ENCODE measurements around the gene CDRT15L2. TPM values are rescaled to one million over a fixed set of nuclear protein-coding genes. Genes with fewer than 3 reads are reported as not detected.
"Not testable (repeated sequence)": the region's sequence is repeated elsewhere in the genome, so short reads cannot be mapped to it uniquely, and the experiment has no call there.

The CDRT15L2 gene
- total and polyA plus RNA-seq, 8 donors, result not detected

DNA sequence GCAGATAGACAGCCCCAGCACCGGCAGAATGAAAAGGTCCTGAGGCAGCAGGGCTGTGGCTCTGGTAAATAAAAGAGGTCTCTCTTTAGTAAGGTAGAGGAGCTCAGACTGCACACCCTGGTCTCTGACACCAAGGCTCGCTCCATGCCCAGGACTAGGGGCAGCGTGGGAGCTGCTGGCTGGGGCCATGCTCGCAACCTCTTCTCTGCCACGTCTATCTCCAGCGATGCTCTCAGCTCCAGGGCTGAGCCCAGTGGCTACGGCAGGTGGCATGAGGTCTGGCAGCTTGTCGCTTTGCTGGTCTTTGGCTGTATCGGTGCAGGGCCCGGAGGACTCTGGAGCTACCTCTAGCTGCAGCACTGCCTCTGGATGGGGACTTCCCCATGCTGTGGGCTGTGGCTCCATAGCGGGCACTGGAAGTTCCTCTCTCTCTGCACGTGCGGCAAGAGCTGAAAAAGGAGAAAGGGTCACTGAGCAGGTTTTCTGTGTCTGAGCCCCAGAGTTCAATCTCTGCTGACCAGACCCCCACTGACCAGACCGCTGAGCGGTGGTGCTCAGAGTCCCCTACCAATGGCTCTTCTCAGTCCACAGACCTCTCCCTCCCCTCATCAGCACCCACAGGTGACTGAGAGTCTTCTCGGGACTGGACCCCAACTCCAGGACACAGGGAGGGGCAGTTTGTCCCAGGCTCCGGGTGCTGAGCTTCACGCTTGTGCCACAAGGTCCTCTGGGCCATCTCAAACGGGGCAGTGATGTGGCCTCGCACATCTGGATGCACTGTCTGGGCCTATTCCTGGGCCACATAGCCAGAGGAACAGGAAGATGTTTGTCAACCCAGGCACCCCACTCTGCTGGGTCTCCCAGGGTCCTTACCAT lies 24.2 kb upstream of the CDRT15L2 start:
- H3K9me3 ChIP-seq; H3K4me3 ChIP-seq; DNase-seq; H3K27me3 ChIP-seq; H3K4me1 ChIP-seq; intact Hi-C loops (cut with DNase I; ENCODE audit: low total_unique reads); H3K36me3 ChIP-seq; H3K27ac ChIP-seq: not testable (repeated sequence)
- 78 to 95% (median 79%) methylated on average over 4 to 14 of the region's 20 CpGs for WGBS, 5 donors

DNA sequence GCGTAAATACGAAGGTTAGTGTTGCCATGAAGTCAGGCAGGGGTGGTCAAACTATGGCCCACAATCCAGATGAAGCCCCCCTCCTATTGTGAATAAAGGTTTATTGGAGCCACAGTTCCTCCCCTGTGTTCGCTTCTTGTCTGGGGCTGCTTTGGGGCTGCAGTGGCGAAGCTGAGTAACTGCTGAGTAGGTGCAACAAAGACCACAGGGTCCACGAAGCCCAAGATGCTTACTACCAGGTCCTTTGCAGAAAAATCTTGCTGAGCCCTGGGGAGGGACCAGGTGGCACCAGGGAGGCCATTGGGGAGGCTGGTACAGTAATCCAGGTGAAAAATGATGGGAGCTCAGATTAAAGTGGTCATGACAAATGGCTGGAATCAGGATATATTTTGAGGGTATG lies 21.4 kb upstream of the CDRT15L2 start:
- H3K36me3 ChIP-seq; H3K27me3 ChIP-seq; H3K4me1 ChIP-seq; H3K4me3 ChIP-seq; intact Hi-C loops (cut with DNase I; ENCODE audit: low total_unique reads); DNase-seq; H3K9me3 ChIP-seq; H3K27ac ChIP-seq: not testable (repeated sequence)
- WGBS, 5 donors, result 78 to 91% (median 85%) methylated on average over 5 of the region's 5 CpGs

DNA sequence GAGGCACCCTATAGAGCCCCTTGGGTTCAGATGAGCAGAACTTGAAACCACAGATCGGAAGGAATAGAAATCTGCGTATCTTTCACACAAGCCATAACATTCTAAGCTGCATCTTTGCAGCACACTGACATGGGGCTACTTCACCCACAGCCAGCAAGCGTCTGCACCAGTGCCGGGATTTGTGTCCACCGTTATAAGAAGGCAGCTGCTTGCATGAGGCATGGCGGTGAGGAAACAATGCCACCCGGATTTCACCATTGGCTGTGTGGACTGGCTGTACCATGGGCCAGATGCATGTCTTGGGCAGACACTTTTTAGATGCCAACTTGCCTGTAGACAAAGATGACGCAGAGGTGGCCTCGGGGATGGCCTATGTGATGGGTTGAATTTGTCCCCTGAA lies 20.5 kb upstream of the CDRT15L2 start:
- not testable (repeated sequence) for H3K36me3 ChIP-seq

GRCh38 chr17:20562587-20562986 lies 16.9 kb upstream of the CDRT15L2 start:
- no peaks in the 10 kb centered on the region for H3K9me3 ChIP-seq
- TF ChIP-seq POLR2A (IDR thresholded peaks at IDR 0.05), result no peak
- no peak for TF ChIP-seq EP300 (IDR thresholded peaks at IDR 0.05)
- no peak for TF ChIP-seq POLR2AphosphoS5 (IDR thresholded peaks at IDR 0.05)
- TF ChIP-seq, protein P1, sequence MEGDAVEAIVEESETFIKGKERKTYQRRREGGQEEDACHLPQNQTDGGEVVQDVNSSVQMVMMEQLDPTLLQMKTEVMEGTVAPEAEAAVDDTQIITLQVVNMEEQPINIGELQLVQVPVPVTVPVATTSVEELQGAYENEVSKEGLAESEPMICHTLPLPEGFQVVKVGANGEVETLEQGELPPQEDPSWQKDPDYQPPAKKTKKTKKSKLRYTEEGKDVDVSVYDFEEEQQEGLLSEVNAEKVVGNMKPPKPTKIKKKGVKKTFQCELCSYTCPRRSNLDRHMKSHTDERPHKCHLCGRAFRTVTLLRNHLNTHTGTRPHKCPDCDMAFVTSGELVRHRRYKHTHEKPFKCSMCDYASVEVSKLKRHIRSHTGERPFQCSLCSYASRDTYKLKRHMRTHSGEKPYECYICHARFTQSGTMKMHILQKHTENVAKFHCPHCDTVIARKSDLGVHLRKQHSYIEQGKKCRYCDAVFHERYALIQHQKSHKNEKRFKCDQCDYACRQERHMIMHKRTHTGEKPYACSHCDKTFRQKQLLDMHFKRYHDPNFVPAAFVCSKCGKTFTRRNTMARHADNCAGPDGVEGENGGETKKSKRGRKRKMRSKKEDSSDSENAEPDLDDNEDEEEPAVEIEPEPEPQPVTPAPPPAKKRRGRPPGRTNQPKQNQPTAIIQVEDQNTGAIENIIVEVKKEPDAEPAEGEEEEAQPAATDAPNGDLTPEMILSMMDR (IDR thresholded peaks at IDR 0.05), result no peak
- DNase-seq, result no peak
- H3K4me3 ChIP-seq, result no peak overlapping the region
- H3K4me1 ChIP-seq, result no peaks in the 10 kb centered on the region
- intact Hi-C loops (cut with DNase I; ENCODE audit: low total_unique reads), result no loop called here
- no peak overlapping the region for H3K27ac ChIP-seq
- peaks cover 0 to 10% (median 0%) of the 10 kb centered on the region in 3 donors for H3K27me3 ChIP-seq
- WGBS, 5 donors, result 79 to 94% (median 91%) methylated on average over 2 to 3 of the region's 3 CpGs
- H3K36me3 ChIP-seq, result no peaks in the 10 kb centered on the region

More for the DNA sequence above, 20.5 kb upstream of the CDRT15L2 start:
- H3K4me3 ChIP-seq; H3K4me1 ChIP-seq; H3K9me3 ChIP-seq; H3K27me3 ChIP-seq; intact Hi-C loops (cut with DNase I; ENCODE audit: low total_unique reads); H3K27ac ChIP-seq; DNase-seq: not testable (repeated sequence)
- WGBS, 5 donors, result 87 to 97% (median 89%) methylated on average over 7 to 9 of the region's 9 CpGs

DNA sequence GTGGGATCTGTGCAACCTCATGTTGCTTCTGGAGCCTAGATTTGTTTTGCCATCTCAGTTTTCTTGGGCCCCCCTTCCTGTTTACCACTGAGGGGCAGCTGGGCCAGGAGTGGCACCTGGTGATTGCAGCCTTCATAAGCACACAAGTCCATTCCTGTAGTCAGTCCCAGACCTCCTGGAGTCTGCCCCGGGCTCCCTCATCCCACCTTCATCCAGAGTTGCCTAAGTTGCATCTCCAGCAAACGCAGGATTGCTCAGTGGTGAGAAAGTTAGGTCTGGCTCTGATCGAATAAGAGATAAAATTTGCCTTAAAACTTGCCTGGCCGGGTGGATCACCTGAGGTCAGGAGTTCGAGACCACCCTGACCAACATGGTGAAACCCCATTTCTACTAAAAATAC lies 14.3 kb upstream of the CDRT15L2 start:
- intact Hi-C loops (cut with DNase I; ENCODE audit: low total_unique reads); DNase-seq; H3K27ac ChIP-seq; H3K4me1 ChIP-seq; H3K4me3 ChIP-seq; H3K9me3 ChIP-seq; H3K36me3 ChIP-seq: not testable (repeated sequence)
- WGBS, 5 donors, result 80 to 91% (median 85%) methylated on average over 5 of the region's 5 CpGs
- H3K27me3 ChIP-seq, result peaks cover 0 to 11% (median 0%) of the 10 kb centered on the region in 3 donors

- Histone ChIP-seq H3K36me3 (no peaks in the 10 kb centered on the region), H3K9me3 (no peaks in the 10 kb centered on the region), H3K27me3 (peaks cover 0 to 11% (median 0%) of the 10 kb centered on the region in 3 donors), H3K4me1 (no peaks in the 10 kb centered on the region), H3K4me3 (no peak overlapping the region), H3K27ac (no peak overlapping the region)
- intact Hi-C loops (cut with DNase I; ENCODE audit: low total_unique reads), result no loop called here
- DNase-seq, result no peak
- WGBS, 5 donors, result 86 to 94% (median 92%) methylated on average over 5 of the region's 5 CpGs
- TF ChIP-seq POLR2AphosphoS5 (IDR thresholded peaks at IDR 0.05), result no peak
- TF ChIP-seq, protein P1 (IDR thresholded peaks at IDR 0.05), result no peak
- no peak for TF ChIP-seq POLR2A (IDR thresholded peaks at IDR 0.05)
Observed at GRCh38 chr17:20565711-20566110, 13.8 kb upstream of the CDRT15L2 start.

DNA sequence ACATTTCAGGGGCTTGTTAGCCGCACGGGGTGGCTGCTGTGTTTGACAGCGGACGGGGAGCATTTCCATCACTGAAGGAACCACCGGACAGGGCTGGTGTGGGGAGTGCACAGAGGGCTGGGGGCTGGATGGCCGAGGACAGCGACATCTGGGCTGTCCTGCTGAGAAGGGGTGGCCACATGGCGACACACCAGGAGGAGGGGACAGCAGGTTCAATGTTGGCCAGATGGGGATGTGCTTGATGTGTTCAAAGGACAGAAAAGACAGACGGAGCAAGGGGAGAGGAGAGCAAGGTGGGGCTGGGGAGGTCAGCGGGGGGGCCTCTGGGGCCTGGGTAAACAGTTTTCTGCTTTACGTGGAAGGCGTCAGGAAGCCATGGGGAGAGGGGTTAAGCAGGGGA lies 12.8 kb upstream of the CDRT15L2 start:
- DNase-seq; H3K36me3 ChIP-seq; intact Hi-C loops (cut with DNase I; ENCODE audit: low total_unique reads); H3K9me3 ChIP-seq; H3K27ac ChIP-seq; H3K4me1 ChIP-seq; H3K4me3 ChIP-seq: not testable (repeated sequence)
- peaks cover 0 to 15% (median 0%) of the 10 kb centered on the region in 3 donors for H3K27me3 ChIP-seq
- 61 to 72% (median 67%) methylated on average over 12 of the region's 12 CpGs for WGBS, 5 donors

GRCh38 chr17:20567421-20567820 lies 12.1 kb upstream of the CDRT15L2 start:
- not testable (repeated sequence) for DNase-seq

GRCh38 chr17:20568604-20569003 lies 10.9 kb upstream of the CDRT15L2 start:
- H3K4me3 ChIP-seq; DNase-seq; H3K9me3 ChIP-seq; H3K36me3 ChIP-seq; intact Hi-C loops (cut with DNase I; ENCODE audit: low total_unique reads); H3K27ac ChIP-seq; H3K4me1 ChIP-seq: not testable (repeated sequence)
- 79 to 86% (median 84%) methylated on average over 2 to 8 of the region's 8 CpGs for WGBS, 5 donors
- H3K27me3 ChIP-seq, result peaks cover 0 to 21% (median 0%) of the 10 kb centered on the region in 3 donors

More at GRCh38 chr17:20567421-20567820, 12.1 kb upstream of the CDRT15L2 start:
- H3K9me3 ChIP-seq; H3K4me3 ChIP-seq; H3K4me1 ChIP-seq; H3K36me3 ChIP-seq; intact Hi-C loops (cut with DNase I; ENCODE audit: low total_unique reads); H3K27ac ChIP-seq: not testable (repeated sequence)
- WGBS, 5 donors, result 49 to 65% (median 64%) methylated on average over 6 of the region's 6 CpGs
- peaks cover 0 to 21% (median 0%) of the 10 kb centered on the region in 3 donors for H3K27me3 ChIP-seq

Data from stomach (tissue), 9 donors.